Ecto neural progenitor cell (in vitro differentiated cells): ENCODE results near the gene EEIG2.
"Not testable (repeated sequence)": the region's sequence is repeated elsewhere in the genome, so short reads cannot be mapped to it uniquely, and the experiment has no call there.

Experiments
- DNase-seq: peaks from one replicate; pipeline ENCODE4 v3.0.0-alpha.2; 2018; ENCODE audit warnings: low spot score

The EEIG2 gene

GRCh38 chr1:108559215-108560186 is at the start of gene EEIG2:
EEIG2 (plus strand) TSS chr1:108560100; CDS start chr1:108560429, 329 bp downstream.
- peak; percentile 93 for DNase-seq

- DNase-seq: no peak
Measured at GRCh38 chr1:108511764-108512163, 48.1 kb upstream of the EEIG2 start.

- DNase-seq: no peak
Measured at GRCh38 chr1:108512239-108513043, 47.5 kb upstream of the EEIG2 start.

- no peak for DNase-seq
Measured at GRCh38 chr1:108513044-108513415, 46.9 kb upstream of the EEIG2 start.

- not testable (repeated sequence) for DNase-seq
Measured at GRCh38 chr1:108513914-108514313, 46.0 kb upstream of the EEIG2 start.

- DNase-seq: not testable (repeated sequence)
Measured at GRCh38 chr1:108517301-108517897, 42.5 kb upstream of the EEIG2 start.

- DNase-seq: no peak
Measured at GRCh38 chr1:108521990-108522393, 37.9 kb upstream of the EEIG2 start.

- DNase-seq: no peak
Measured at GRCh38 chr1:108523829-108524228, 36.1 kb upstream of the EEIG2 start.

GRCh38 chr1:108524676-108525075 is 35.2 kb upstream of the EEIG2 start:
- no peak for DNase-seq

- DNase-seq: no peak
Measured at GRCh38 chr1:108527135-108527534, 32.8 kb upstream of the EEIG2 start.

GRCh38 chr1:108527837-108528236 is 32.1 kb upstream of the EEIG2 start:
- DNase-seq: no peak

- no peak for DNase-seq
Measured at GRCh38 chr1:108531444-108531843, 28.5 kb upstream of the EEIG2 start.

- no peak for DNase-seq
Measured at GRCh38 chr1:108532730-108533129, 27.2 kb upstream of the EEIG2 start.

GRCh38 chr1:108533351-108534083 is 26.4 kb upstream of the EEIG2 start:
- DNase-seq: no peak

- DNase-seq: no peak
Measured at GRCh38 chr1:108534759-108535158, 25.1 kb upstream of the EEIG2 start.

GRCh38 chr1:108535315-108535897 is 24.5 kb upstream of the EEIG2 start:
- DNase-seq: not testable (repeated sequence)

GRCh38 chr1:108536021-108536420 is 23.9 kb upstream of the EEIG2 start:
- not testable (repeated sequence) for DNase-seq

- DNase-seq: not testable (repeated sequence)
Measured at GRCh38 chr1:108536791-108537190, 23.1 kb upstream of the EEIG2 start.

- DNase-seq: no peak
Measured at GRCh38 chr1:108537976-108538375, 21.9 kb upstream of the EEIG2 start.

- no peak for DNase-seq
Measured at GRCh38 chr1:108540977-108541376, 18.9 kb upstream of the EEIG2 start.

- no peak for DNase-seq
Measured at GRCh38 chr1:108541861-108542260, 18.0 kb upstream of the EEIG2 start.
